G401.6 (cell line): ENCODE results near the gene BNC2.

Experiments used
- FAIRE-seq: peaks from 2 replicates; lab custom pipeline; 2012; peaks lifted over from hg19 to GRCh38; lab: Jason Lieb, UNC

Gene BNC2

DNA sequence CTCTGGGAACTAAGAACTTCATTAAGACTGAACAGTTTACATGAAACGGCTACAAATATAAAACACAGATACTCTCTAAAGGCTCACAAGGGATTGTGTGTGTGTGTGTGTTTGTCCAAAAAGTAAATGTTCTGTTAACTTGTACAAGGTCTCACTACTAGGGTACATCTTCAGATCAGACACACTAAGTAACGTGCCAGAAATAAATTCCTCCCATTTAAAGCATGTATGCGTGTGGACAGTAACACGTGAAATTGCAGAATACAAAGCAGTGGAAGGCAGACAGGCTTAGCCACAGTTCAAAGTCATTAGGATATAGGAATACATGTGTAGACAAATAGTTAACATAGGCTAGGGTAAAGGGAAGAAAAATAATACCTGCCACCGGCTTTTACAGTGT lies 1.8 kb downstream of the BNC2 start:
- peak; percentile 65 for FAIRE-seq

DNA sequence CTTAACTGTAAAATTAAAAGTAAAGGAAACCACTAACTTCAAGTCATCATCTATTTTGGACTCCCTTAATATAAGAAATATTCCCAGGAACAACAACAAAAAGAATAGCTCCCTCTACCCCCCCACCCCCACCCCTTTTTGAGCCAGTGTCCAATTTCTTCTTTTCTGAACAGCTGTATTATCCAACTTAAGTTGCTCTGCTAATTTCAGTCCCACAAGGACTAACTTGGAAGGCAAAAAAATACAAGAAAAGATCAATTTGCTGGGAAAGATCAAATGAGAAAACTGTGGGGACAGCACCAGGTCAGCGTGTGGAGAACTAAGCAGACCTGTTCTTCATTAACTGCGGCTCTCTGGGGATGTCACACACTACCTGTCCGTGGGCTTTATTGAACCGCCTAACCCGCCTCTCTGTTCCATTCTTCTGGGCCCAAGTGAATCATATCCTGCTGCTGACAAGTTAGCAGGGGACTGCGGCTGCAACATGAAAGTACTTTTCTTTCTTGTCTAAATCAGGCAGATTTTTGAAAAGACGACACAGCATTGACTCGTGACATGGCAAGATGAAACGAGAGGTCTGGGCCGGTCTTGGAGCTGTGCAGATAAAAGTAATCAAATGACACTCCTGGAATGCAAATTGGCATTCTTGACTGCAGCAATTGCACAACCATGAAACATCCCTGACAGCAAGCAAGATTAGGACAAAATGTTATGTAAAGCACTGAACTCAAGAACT lies 2.7 kb downstream of the BNC2 start:
- FAIRE-seq = no peak

DNA sequence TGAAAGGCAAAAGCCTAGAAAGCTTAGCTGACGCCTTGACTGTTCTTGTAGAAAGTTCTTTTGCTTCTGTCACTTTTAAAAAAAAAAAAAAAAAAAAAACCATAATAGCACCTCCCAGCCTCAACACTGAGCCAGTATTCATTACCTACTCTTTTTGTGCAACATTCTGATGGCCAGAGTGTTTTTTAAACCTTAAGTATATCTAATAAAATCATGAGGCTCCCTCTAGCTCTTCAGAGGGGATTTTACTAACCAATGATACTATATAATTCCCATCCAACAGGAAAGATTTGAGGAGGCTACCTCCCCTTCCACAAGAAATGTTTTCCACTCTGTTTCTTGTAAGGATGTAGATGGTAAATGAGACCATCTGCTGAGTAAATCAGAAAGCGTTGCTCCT lies 3.9 kb downstream of the BNC2 start:
- peak; percentile 95 for FAIRE-seq

DNA sequence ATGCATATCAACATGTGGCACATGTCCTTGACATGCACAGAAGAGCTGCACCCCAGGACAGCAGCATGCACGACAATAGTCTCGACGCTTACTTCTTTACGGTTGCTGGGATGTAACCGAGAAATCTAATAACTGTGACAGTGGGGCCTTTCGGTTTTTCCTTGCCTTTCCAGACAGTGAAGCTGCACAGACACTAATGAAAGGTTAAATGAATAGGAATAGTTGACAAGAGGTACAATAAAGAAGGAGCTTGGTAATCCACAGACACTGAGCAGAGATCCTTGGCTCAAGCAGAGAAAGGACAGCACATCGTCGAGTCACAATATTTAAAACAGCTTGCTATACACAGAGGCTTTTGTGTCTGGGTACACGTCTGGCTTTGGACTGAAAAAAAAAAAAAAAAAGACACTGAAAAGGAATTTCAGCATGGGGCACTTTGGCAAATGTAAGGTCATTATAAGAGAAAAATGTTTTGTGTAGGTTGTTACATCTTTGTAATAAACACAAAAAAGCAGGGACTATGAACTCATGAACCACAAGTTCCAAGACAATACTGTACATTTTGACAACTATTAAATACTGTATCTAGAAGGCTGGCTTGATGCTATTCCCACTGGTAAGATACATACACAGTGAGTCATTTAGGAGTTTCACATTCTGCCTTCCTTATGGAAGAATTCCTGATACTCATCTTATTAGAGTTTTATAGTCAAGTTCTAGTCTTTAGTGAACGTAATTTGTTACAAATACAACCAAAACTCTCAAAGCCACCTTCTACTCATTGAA lies 5.6 kb downstream of the BNC2 start:
- FAIRE-seq = no peak

DNA sequence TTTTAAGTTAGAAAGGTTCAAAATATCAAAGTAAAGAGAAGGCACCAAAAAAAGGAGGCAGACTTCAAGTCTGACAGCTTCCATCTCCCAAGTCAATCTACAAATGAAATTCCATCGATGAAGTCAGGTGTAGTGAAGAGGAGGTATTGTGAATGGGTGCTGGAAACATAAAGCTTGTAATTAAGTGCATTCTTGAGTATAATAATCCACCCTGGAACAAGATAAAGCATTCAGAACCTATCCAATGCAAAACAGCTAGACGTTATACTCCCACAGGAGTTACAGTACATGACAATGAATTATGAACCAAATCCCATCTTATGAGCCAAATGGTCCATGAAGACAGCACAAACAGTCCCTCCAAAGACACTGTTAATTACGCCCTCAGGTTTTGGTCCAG lies 22.3 kb downstream of the BNC2 start:
- no peak for FAIRE-seq

DNA sequence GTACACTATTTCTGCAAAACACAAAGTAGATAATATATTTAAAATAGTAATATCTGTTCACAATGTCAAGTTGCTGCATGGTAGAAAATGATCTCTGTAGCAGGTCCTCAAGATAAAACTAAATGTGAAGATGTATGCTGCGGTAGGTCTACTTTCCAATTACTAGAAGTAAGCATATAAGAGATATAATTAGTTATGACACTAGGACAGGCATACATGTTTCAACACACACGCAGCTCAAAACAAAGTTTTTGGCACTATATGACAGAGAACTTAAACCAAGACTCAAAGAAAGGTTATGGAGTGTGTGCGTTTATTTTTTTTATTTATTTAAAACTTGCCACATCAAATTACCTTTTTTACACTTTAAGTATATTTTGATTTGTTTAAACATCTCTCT lies 23.5 kb downstream of the BNC2 start:
- FAIRE-seq = no peak

DNA sequence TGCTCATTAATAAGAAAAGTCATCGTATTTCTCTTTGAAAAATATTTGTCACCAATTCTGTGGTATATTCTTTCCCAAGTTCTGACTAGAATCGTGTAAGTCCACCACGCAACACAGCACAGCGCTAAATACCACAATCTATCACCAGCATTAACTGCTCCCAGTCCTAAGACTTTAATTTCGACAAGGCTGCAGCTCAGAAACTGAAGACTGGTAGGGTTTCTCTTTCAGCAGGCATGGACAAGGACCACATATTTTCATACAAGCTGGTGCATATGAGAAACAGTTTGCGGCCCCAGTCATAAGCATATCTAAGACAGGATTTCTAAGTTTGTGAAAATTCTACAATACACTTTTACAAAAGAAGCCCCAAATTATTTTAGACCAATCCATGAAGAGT lies 24.1 kb downstream of the BNC2 start:
- FAIRE-seq = no peak

DNA sequence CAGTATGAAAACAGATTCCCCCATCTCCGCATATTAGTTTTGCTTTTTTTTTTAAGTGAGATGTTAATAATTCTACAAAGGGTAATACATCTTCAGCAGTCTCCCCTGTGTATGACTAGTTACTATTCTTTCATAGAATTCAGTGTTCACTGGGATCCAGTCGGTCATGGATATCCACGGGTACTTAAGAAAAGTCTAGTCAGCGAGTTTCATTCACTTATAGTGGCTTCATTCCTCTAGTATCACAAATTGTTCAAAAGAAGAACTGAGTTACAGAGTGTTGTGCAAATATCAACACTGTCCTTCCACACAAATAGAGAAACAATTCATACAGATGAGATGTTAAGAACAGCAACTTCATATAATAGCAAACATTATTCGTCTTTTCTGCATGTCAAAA lies 35.7 kb downstream of the BNC2 start:
- no peak for FAIRE-seq

DNA sequence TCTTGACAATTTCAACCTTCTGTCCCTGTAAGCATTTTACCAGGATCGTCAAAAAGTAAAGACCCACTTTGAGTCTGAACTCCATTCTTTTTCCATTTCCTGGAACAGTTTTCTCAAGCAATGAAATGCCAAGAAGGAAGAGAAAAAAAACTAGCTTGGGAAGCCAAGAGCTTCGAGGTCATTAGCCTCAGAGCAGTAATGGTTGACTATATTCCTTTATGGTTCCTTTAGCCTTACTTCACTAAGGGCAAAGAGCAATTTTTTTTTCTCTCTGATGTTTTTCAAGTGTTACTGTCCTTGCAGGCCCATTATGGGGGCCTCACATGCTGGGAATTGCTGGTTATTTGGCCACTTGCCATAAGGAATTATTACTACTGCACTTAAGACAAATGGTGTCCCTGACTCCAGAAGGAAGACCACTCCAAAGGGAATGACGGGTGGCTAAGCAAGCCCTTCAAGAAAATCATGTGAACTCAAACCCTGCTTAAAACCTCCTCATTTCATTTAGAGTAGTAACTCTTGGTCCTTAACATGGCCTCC lies 37.1 kb downstream of the BNC2 start:
- no peak for FAIRE-seq

DNA sequence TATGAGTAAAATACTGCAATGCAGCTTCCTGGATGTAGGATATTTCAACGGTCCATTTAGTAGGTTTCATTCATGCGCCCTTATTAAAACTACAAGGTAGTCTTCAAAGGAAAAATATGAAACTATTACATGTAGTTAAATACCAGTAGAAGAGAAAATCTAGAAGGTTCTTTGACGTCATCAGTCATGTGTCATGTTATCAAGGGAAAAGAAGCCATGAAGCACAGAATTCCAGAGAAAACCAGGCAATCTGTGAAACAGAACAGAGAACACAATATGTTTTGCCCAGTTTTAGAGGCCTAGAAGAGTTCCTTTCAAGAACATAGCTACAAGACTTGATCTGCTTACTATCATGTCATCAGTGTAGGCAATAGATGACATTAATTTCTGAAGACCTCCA lies 38.4 kb downstream of the BNC2 start:
- FAIRE-seq = no peak

DNA sequence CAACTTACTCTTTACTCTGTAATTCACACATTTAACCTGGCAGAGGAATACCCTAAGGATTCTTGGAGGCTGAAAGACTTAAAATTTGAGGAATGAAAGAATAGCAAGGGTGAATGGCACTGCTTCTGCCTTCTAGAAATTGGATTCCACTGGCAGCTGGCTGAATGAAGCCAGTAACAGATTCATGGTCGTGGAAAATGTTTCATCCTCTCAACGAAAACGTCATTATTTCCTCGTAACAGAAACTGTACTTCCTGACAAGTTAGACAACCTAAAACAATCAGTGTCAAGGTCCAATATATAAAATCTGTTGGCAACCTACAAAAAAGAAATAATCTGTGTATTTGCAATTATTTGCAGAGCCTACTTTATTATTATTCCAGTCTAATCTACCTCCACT lies 39.7 kb downstream of the BNC2 start:
- no peak for FAIRE-seq

DNA sequence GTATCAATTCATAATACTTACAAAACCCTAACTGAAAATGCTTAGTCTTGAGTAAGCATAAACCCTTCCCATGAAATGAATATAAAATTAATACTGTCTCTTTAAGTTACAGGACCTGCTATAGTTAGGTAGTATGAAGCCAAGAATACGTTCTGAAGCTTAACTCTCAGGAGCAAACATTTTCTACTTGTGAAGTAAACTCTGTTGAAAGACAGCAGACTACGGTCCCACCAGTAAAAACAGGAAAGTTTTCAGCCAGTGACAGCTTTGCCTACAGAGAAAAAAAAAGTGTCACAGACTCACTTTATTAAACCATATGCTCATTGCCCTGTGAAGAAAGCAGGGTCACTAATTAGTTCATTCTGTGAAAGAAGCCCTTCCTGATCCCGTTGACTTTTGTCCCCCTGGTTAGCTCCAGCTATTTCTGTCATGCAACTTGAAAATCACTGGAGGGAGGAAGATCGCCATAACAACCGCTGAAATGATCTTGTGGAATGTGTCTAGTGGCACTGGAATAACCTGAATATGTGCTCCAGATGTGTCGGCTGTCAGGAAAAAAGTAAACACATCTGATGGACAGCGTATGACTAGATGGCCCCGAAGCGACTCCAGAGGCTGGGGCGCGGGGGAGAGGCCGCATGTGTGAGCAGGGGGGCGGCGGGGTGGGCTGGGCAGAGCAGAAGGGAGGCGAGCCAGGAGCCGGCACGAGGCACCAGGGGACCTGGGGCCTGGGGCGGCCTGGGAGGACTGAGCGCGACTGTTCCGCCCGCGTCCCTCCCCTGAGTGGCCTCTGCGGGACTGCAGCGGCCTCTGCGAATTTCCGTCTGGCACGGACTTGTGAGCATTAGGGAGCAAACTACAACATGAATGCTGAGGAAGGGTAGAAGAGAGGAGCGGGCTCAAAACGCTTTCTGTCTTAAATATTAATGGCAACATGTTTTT lies 41.9 kb downstream of the BNC2 start:
- peak; percentile 83 for FAIRE-seq

DNA sequence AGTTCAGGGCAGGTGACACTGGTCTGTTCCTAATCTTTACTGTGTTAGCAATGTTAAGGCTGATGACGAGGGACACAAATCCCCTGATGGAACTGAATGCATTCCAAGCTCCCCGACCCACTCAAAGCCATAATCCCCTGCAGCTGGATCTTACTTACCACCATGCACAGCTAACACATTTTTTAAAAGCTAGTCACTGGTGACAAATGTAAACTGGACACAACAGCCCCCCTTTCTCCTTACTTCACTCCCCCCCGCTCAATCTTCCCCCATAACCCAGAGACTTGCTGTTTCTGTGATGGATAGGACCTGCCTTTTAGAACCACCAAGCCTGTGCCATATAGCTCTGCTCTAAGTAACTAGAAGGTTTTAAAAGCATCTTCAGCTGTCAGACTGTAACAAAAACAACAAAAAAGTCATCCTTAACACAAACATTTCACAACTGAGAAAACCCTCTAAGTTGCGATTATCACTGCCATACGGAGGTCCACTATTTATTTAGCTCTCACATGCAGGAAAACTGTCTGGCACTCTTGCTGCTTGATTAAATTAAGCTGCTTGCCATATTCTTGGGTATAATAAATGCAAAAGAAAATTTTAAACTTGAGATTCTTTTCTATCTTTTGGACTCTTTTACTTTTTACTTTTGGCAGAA lies 44.4 kb downstream of the BNC2 start:
- FAIRE-seq = no peak

DNA sequence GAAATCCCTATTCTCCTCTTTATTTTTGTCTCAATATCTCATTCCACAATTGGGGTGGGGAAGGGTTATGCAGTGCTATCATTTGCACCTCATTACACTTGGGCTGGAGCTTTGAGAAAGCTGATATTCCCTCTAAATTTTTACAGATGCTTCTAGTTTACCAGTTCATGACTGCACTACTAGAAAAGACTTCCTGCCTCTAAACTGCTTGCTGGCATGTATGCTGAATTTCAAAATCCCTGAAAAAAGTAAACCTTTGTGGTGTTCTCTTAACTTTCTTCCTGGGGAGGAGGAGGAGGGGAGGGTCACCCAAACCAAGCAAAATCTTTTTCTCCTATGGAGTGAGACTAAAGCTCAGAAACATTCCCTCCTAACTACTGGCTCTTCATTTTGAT lies 45.1 kb downstream of the BNC2 start:
- FAIRE-seq = no peak

DNA sequence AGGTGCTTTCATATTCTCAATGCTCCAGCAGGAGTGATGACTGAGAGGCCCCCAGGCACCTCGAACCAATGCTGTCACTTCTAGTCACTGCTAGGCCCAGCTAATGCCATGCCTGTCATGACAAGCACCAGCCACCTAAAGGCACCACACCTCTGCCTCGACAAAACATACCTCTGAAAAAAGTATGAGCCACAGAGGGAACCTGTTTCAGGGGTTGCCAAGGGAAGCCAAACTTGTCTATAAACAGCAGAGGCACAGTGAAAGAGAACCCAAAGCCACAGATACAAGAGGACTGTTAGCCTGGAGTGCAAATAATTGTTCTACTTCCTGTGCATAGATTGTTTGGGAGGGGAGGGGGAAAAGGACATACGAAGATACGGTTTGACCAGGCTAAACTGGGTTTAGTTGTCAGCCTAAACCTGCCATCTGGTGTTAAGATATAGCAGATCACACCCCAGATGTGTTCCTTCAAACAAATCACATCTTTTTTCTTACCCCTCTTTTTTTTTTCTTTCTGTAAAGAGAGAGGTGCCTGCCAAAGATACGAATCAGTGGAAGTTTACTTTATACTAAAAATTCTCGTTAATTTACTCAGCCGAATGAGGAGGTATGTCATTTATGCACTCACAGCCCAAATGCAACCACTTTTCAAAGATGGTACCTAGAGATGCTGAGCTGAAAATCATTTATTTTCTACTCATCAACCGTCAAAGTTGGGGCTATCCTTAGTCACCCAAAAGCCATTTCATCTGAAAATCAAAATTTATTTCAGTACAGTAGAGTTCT lies 45.7 kb downstream of the BNC2 start:
- FAIRE-seq = no peak

DNA sequence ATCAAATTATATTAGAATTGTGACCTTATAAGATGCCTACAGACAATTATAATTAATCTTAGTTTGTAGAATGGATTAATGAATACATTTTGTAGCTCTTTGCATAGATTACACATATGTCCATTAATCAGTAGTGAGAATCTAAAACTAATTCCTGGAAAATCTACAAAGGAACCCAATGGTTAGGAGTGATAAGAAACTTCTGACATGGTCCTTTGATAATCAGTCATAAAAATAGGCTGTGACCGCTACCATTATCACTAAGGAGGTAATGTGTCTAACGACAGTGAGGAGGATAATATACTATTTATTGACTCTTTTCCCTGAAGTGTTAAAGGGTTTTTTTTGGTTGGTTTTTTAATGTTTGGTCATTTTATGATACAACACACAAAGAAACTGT lies 46.6 kb downstream of the BNC2 start:
- FAIRE-seq = no peak

DNA sequence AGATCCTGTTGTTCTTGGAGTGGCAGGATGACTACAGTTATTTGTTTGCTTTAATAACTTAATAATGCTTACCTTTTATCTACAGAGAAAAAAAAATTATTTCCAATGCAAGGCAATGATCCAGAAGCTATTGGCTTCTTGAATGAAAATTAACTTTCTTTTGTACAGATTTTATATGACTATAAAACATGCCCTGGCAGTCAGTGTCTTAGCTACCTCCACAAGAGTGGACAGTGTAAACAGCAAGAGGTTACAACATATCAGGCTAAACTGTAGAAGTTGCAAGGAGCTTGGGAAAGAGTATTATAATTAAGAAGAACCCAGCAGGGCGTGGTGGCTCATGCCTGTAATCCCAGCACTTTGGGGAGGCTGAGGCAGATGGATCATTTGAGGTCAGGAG lies 49.1 kb downstream of the BNC2 start:
- no peak for FAIRE-seq

DNA sequence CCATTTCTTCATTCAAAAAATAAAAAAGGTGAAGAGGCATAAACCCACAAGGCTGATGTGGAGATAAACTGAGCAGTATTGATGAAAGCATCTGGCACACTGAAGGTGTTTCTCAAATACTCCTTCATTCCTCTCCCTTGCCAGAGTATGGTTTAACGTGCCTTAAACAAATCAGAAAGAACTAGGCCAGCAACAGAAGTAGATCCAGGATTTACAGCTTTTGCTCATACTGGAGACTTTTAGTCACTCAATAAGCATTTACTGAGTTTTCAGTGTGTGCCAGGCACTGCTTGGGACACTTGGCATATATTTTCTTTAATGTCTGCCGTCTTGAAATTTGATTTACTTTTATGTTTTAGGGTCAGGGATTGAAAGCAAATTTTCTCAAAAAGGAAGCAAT lies 53.0 kb downstream of the BNC2 start:
- no peak for FAIRE-seq

DNA sequence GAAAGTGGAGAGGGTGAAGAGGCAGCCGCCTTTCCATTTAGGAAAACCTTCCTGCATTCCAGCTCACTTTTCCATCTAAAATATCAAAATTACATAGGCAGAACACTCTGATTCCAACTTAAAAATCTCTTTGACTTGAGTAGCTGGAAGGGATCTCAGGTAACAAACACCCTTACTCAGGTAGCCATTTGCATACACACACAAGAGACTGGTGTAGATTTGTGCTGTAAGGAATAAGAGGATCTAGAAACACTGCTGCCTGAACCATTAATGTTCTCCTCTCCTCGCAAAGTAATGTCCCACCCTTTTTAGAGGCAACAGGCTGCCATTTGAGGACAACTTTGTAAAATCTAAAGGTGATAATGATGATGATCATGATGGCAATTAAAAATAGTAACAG lies 53.5 kb downstream of the BNC2 start:
- FAIRE-seq = no peak

DNA sequence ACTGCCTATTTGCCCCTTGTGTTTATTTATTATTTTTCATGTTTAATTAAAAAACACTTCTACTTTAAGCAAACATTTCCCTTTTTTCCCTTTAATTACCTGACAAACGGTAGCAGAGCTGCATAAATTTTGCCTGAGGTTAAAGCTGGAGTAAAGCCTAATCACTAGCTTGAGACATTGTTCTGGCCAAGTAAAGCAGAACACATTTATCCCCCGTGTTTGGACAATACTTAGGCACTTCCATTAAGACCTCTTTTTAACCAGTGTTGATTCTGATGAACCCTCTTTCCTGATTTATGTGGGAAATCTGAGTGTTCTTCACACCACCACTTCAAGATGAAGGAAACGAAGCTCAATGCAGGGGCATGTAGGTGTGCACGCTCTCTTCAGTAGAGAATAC lies 54.5 kb downstream of the BNC2 start:
- no peak for FAIRE-seq

DNA sequence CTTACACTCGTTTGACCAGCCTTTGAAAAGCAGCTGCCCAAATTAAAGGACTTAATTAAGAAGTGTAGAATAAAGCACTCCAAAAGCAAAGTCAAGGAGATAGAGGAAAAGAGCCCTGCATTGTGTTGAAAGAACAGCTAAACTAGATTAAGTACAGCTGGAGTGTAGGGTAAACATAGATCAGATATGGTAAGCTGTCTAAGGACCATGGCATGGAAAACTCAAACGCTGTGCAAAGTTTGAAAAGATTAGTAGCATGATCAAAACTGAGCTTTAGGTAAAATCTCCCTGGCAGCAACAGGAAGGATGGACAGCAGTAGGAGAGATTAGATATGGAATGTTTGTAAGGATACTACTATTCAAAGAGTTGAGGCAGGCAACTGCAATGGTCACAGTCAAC lies 55.4 kb downstream of the BNC2 start:
- FAIRE-seq = no peak
